Activated naive CD4-positive, alpha-beta T cell treated with anti-CD3 and anti-CD28 coated beads, Interleukin-2, amount 50 U/mL, for 72 hours (primary cell): ENCODE data around the gene CAND2. TPM values are rescaled to one million over a fixed set of nuclear protein-coding genes. Genes with fewer than 3 reads are reported as not detected.
"Not testable (repeated sequence)": the region's sequence is repeated elsewhere in the genome, so short reads cannot be mapped to it uniquely, and the experiment has no call there.

Experiments
- ATAC-seq, 2 donors: fragments of 150-1000 bp; cut with Tn5 transposase; 2 replicates each; pipeline ENCODE4 v1.10.0; 2021; ENCODE audit warnings: mild to moderate bottlenecking in 2 of 2, moderate library complexity in 2 of 2
- DNase-seq, 2 donors: peaks; one replicate each; pipeline ENCODE4 v3.0.0; 2021 to 2022; ENCODE audit warnings: low spot score in 2 of 2
- H3K27ac Mint-ChIP-seq, 2 donors: one replicate each; pipeline ENCODE4 v1.8.0; 2022; ENCODE audit warnings: mild to moderate bottlenecking in 2 of 2, mixed read lengths in 2 of 2
- H3K36me3 Mint-ChIP-seq, 2 donors: one replicate each; pipeline ENCODE4 v1.8.0; 2022; ENCODE audit warnings: mixed read lengths in 2 of 2
- H3K9me3 Mint-ChIP-seq, 2 donors: one replicate each; pipeline ENCODE4 v1.8.0; 2022; ENCODE audit warnings: mixed read lengths in 2 of 2
- total RNA-seq, 2 donors: library from RNA; stranded (reverse); gene quantifications; one replicate each; pipeline ENCODE4 v1.2.3, GENCODE V29; 2022

CAND2 gene
- total RNA-seq, 2 donors from 2014 or later = 1.8 to 2.5 TPM

- Mint-ChIP-seq H3K36me3 (no peaks in the 10 kb centered on the region), H3K9me3 (no peaks in the 10 kb centered on the region), H3K27ac (no peak overlapping the region)
- DNase-seq (no peak), ATAC-seq (no peak)
Observed at GRCh38 chr3:12879191-12879815, 82.8 kb downstream of the CAND2 start.

DNA sequence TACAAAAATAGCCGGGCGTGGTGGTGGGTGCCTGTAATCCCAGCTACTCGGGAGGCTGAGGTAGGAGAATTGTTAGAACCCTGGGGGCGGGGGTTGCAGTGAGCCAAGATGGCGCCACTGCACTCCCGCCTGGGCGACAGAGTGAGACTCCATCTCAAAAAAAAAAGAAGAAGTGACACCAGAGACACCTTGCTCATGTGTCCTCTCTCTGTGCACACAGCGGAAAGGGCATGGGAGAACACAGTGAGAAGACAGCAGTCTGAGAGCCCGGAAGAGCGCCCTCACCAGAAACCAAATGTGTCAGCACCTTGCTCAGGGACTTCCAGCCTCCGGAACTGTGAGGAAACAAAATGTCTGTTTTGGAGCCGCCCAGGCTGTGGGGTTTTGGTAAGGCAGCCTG is 85.4 kb downstream of the CAND2 start:
- H3K27ac Mint-ChIP-seq, H3K36me3 Mint-ChIP-seq, DNase-seq, ATAC-seq, H3K9me3 Mint-ChIP-seq: not testable (repeated sequence)

GRCh38 chr3:12882336-12883310 is 86.1 kb downstream of the CAND2 start:
- no peak overlapping the region for H3K27ac Mint-ChIP-seq
- no peak for ATAC-seq
- H3K9me3 Mint-ChIP-seq = no peaks in the 10 kb centered on the region
- H3K36me3 Mint-ChIP-seq = no peaks in the 10 kb centered on the region
- no peak for DNase-seq

- Mint-ChIP-seq H3K9me3 (no peaks in the 10 kb centered on the region), H3K27ac (no peak overlapping the region), H3K36me3 (no peaks in the 10 kb centered on the region)
- no peak for DNase-seq
- ATAC-seq = no peak
Observed at GRCh38 chr3:12884186-12884680, 87.8 kb downstream of the CAND2 start.

Other genes with a start within 250 kb of the CAND2 start
- 10 to 100 TPM; 20.2 to 30.3 TPM for gene MKRN2, start 239.6 kb upstream of the CAND2 start, total RNA-seq
- 10 to 100 TPM; 75.9 to 97.0 TPM for gene RAF1, start 132.6 kb upstream of the CAND2 start, total RNA-seq
- not detected for gene TMEM40, start 37.4 kb upstream of the CAND2 start, total RNA-seq
- 1,000 to 10,000 TPM; 2,520 to 2,880 TPM for gene RPL32, start 44.9 kb downstream of the CAND2 start, total RNA-seq